Measurements from ENCODE around the gene CCDC97. TPM values are rescaled to one million over a fixed set of nuclear protein-coding genes. Genes with fewer than 3 reads are reported as not detected.

CCDC97 gene
- total RNA-seq: 34.4 and 35.9 TPM in 2 replicates
- long read RNA-seq, partial matches to known transcripts: 2 of 2 reads
- long read RNA-seq, other reads (novel, unspliced or antisense): 0 of 2 reads

DNA sequence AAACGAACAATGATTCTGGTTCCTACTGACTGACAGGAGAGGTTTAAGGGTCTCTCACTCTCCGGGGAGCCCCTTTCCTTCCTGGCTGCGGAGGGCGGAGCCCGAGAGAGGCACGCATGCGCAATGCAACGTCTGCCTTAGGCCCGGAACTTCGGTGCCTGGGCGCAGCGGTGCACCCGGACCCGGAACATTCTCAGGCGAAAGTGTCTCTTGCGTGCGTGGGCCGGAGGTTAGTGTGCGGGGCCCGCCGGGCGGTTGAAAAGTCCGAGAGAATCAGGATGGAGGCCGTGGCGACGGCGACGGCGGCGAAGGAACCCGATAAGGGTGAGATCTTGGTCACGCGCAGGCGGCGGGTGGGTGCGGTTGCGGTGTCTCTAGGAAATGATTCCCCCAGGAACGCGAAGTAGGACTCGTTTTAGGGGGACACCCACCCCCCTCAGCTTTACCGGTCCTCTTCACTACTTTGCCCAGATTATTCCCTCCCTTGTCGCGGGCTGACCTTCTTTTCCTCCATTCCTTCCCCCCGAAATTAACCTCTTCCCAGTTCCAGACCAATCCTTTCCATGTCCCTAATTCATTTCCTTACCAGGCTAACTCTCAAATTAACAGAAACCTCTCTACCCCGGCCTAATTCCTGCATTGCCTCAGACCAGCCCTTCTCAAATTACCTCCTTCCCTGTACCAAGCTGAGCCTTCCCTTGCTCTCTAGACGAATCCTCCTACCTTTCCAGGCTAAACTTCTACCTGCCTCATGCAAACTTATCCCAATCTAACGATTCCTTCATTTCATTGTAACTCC, at the start of gene CCDC97:
TSS of gene CCDC97 (plus strand) at position 140 of the 799 bp plus-strand sequence. CDS start at position 279, 139 bp downstream.
- peak; percentile 96 for DNase-seq (ENCODE audit: extremely low spot score, unreplicated experiment)
- TF ChIP-seq CTCF (IDR thresholded peaks at IDR 0.05): no peak
- Mint-ChIP-seq H3K9me3 (ENCODE audit: unreplicated experiment) (no peaks in the 10 kb centered on the region), H3K27me3 (ENCODE audit: unreplicated experiment) (no peaks in the 10 kb centered on the region), H3K36me3 (ENCODE audit: unreplicated experiment) (peaks cover 18% of the 10 kb centered on the region), H3K4me3 (ENCODE audit: unreplicated experiment) (peak within 1 kb of the TSS; percentile 96), H3K27ac (ENCODE audit: unreplicated experiment) (peak within 1 kb of the TSS; percentile 100), H3K4me1 (ENCODE audit: unreplicated experiment) (peaks cover 51% of the 10 kb centered on the region)

DNA sequence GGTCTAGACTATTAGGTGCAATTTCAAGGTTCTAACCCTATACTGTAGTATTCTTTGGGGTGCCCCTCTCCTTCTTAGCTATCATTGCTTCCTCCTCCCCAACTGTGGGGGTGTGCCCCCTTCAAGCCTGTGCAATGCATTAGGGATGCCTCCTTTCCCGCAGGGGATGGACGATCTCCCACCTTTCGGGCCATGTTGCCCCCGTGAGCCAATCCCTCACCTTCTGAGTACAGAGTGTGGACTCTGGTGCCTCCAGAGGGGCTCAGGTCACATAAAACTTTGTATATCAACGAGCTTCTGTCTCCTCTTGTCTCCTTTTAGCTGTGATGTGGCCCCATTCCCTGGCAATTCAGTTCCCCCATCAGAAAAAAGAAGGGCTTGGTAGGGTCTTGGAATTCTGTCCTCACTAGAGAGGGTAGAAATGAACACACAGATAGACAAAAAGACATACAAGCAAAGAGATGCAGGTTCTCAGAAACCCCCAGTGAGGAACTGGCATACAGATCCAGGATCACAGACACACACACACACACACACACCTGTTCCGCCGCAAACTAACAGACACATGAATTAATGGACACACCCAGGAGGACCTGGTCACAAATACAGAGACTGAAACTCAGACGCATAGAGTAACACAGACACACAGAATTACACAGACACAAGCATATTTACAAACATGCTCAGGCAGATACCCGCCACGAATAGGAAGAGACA, 48.3 kb upstream of the CCDC97 start:
- Mint-ChIP-seq H3K9me3 (ENCODE audit: unreplicated experiment) (no peaks in the 10 kb centered on the region), H3K27me3 (ENCODE audit: unreplicated experiment) (no peaks in the 10 kb centered on the region), H3K27ac (ENCODE audit: unreplicated experiment) (peak overlapping the region; percentile 100), H3K4me3 (ENCODE audit: unreplicated experiment) (peak overlapping the region; percentile 98), H3K4me1 (ENCODE audit: unreplicated experiment) (peaks cover 26% of the 10 kb centered on the region), H3K36me3 (ENCODE audit: unreplicated experiment) (peaks cover 17% of the 10 kb centered on the region)
- no peak for DNase-seq (ENCODE audit: extremely low spot score, unreplicated experiment)
- no peak for TF ChIP-seq CTCF (IDR thresholded peaks at IDR 0.05)

- DNase-seq (ENCODE audit: extremely low spot score, unreplicated experiment): peak; percentile 86
- no peaks in the 10 kb centered on the region for H3K9me3 Mint-ChIP-seq (ENCODE audit: unreplicated experiment)
- H3K4me1 Mint-ChIP-seq (ENCODE audit: unreplicated experiment): peaks cover 40% of the 10 kb centered on the region
- no peak for TF ChIP-seq CTCF (IDR thresholded peaks at IDR 0.05)
- no peaks in the 10 kb centered on the region for H3K27me3 Mint-ChIP-seq (ENCODE audit: unreplicated experiment)
- peak overlapping the region; percentile 98 for H3K4me3 Mint-ChIP-seq (ENCODE audit: unreplicated experiment)
- H3K36me3 Mint-ChIP-seq (ENCODE audit: unreplicated experiment): peaks cover 21% of the 10 kb centered on the region
- peak overlapping the region; percentile 100 for H3K27ac Mint-ChIP-seq (ENCODE audit: unreplicated experiment)
These were observed 46.7 kb upstream of the CCDC97 start for GRCh38 chr19:41263042-41263849.

GRCh38 chr19:41263850-41264580, 46.0 kb upstream of the CCDC97 start, which contains the start of gene HNRNPUL1:
HNRNPUL1 (plus strand) TSS chr19:41264372; CDS start chr19:41264504, 132 bp downstream.
- DNase-seq (ENCODE audit: extremely low spot score, unreplicated experiment): peak; percentile 100
- Mint-ChIP-seq H3K36me3 (ENCODE audit: unreplicated experiment) (peaks cover 17% of the 10 kb centered on the region), H3K9me3 (ENCODE audit: unreplicated experiment) (no peaks in the 10 kb centered on the region), H3K4me3 (ENCODE audit: unreplicated experiment) (peak within 1 kb of the TSS; percentile 98), H3K4me1 (ENCODE audit: unreplicated experiment) (peaks cover 40% of the 10 kb centered on the region), H3K27me3 (ENCODE audit: unreplicated experiment) (no peaks in the 10 kb centered on the region), H3K27ac (ENCODE audit: unreplicated experiment) (peak within 1 kb of the TSS; percentile 100)
- TF ChIP-seq CTCF (IDR thresholded peaks at IDR 0.05): peak; percentile 51

Data from osteocyte (in vitro differentiated cells).